Transverse colon (tissue), 4 donors: ENCODE measurements around the gene CCL23. TPM values are rescaled to one million over a fixed set of nuclear protein-coding genes. Genes with fewer than 3 reads are reported as not detected.

Source experiments
- DNase-seq: peaks from one replicate; pipeline ENCODE4 v3.0.0-alpha.2; 2019
- H3K27ac ChIP-seq, 4 donors: fragments of 200-600 bp; sonication (generic); 2 replicates each; pipeline ENCODE4 v1.5.1; 2016 to 2018; ENCODE audit warnings: inconsistent platforms in 4 of 4
- H3K27me3 ChIP-seq: fragments of 200-600 bp; sonication (generic); 2 replicates; pipeline ENCODE4 v1.5.1; 2017; ENCODE audit warnings: inconsistent platforms
- H3K36me3 ChIP-seq, 4 donors: fragments of 200-600 bp; sonication (generic); 2 replicates each; pipeline ENCODE4 v1.5.1; 2017 to 2019; ENCODE audit warnings: inconsistent platforms in 4 of 4
- H3K4me1 ChIP-seq, 4 donors: fragments of 200-600 bp; sonication (generic); 2 replicates each; pipeline ENCODE4 v1.5.1; 2017 to 2020; ENCODE audit warnings: inconsistent platforms in 4 of 4
- H3K4me3 ChIP-seq, 4 donors: fragments of 200-600 bp; sonication (generic); 1 replicate in 1 of 4; 2 replicates in 3 of 4; pipeline versions ENCODE4 v1.5.1 to v1.6.1; 2017 to 2019; ENCODE audit warnings: inconsistent platforms in 4 of 4
- H3K9me3 ChIP-seq, 2 donors: fragments of 200-600 bp; sonication (generic); 2 replicates each; pipeline ENCODE4 v1.5.1; 2017 to 2019; ENCODE audit warnings: inconsistent platforms in 2 of 2
- EP300 ChIP-seq: sonication (generic); formaldehyde crosslinking; IDR thresholded peaks from one replicate; pipeline ENCODE4 v1.6.1; 2017; ENCODE audit warnings: antibody characterized with exemption, low read depth
- POLR2A ChIP-seq: fragments of 450-650 bp; IDR thresholded peaks from one replicate; pipeline ENCODE4 v1.6.1; 2016; ENCODE audit warnings: antibody characterized with exemption, mild to moderate bottlenecking, moderate library complexity
- POLR2AphosphoS5 ChIP-seq, 3 donors: sonication (generic); formaldehyde crosslinking; IDR thresholded peaks; one replicate each; pipeline ENCODE4 v1.6.1; 2016; ENCODE audit warnings: antibody characterized with exemption in 3 of 3
- WGBS, 2 donors: methylation state at CpG; one replicate each; pipeline ENCODE4 v1.1.5; 2018; ENCODE audit warnings: low coverage in 1 of 2; 5-methylcytosine and 5-hydroxymethylcytosine counted together
- in situ Hi-C, 4 donors: fragments of 200-750 bp; cut with MboI; loops; one replicate each; pipeline versions ENCODE4 v1.15.0 to v1.15.1; 2017; ENCODE audit warnings: low sequenced_read_pairs in 3 of 4, low pct_ligation_motif_present in 1 of 4, low pct_unique_long_range_greater_than_20kb in 1 of 4
- intact Hi-C: fragments of 100-400 bp; cut with DNase I; formaldehyde crosslinking; loops from one replicate; pipeline ENCODE4 v1.15.1; 2023; ENCODE audit warnings: low total_unique reads
- total RNA-seq, 4 donors: library from RNA; depleted of rRNA; stranded (reverse); fragments of >200 nt; gene quantifications; one replicate each; pipeline ENCODE4 v1.1.0, GENCODE V29; 2016
- TF ChIP-seq, protein P1 (sequence below), 5 experiments: fragments of 200-600 bp in 3 of 5; fragments of 450-650 bp in 2 of 5; sonication (generic) in 3 of 5; IDR thresholded peaks; 1 replicate in 2 of 5; 2 replicates in 3 of 5; pipeline ENCODE4 v1.5.1; 2016 to 2017; ENCODE audit warnings: antibody characterized with exemption in 5 of 5, inconsistent platforms in 3 of 5, mild to moderate bottlenecking in 2 of 5, moderate library complexity in 1 of 5

The CCL23 gene
- total RNA-seq, 4 donors from 2014 or later = 9.1 TPM; not detected in 3

DNA sequence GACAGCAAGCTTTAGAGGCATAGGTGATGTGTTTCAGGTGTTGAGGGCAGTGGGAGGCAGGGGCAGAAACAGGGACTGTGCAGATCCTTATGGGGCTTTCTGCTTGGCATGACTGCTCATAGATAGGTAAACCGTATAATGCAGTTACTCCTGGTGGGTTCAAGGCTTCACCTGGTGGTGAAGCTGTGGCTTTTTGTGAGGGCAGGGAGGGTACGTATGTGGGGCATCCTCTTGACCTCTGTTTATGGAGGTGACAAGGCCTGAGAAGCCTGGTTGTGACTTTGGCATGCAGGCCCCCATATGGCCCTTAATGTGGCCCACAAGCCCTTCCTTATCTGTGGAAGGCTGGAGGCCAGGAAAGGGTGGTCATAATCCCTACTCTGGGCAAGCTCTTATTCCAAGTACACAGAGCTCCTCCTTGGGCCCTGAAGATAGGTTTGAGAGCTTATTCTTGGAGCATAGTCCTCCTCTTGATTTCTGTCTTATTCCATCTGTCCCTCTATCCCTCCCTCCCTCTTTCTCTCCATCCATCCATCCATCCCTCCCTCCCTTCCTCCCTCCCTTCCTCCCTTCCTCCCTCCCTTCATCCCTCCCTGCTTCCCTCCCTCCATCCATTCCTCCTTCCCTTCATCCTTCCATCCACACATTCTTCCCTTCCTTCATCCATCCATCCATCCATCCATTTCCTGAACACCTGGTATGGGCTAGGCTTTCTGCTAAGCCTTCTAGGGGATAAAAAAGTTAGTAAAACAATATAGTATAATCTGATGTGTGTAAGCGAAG, 35.2 kb downstream of the CCL23 start:
- no peak for TF ChIP-seq POLR2AphosphoS5 (IDR thresholded peaks at IDR 0.05)
- no peak for TF ChIP-seq EP300
- TF ChIP-seq, protein P1, sequence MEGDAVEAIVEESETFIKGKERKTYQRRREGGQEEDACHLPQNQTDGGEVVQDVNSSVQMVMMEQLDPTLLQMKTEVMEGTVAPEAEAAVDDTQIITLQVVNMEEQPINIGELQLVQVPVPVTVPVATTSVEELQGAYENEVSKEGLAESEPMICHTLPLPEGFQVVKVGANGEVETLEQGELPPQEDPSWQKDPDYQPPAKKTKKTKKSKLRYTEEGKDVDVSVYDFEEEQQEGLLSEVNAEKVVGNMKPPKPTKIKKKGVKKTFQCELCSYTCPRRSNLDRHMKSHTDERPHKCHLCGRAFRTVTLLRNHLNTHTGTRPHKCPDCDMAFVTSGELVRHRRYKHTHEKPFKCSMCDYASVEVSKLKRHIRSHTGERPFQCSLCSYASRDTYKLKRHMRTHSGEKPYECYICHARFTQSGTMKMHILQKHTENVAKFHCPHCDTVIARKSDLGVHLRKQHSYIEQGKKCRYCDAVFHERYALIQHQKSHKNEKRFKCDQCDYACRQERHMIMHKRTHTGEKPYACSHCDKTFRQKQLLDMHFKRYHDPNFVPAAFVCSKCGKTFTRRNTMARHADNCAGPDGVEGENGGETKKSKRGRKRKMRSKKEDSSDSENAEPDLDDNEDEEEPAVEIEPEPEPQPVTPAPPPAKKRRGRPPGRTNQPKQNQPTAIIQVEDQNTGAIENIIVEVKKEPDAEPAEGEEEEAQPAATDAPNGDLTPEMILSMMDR (IDR thresholded peaks at IDR 0.05) = no peak
- no peak for TF ChIP-seq POLR2A
- in situ Hi-C loops = no loop called here
- Histone ChIP-seq H3K9me3 (no peaks in the 10 kb centered on the region), H3K27ac (no peak overlapping the region), H3K27me3 (no peaks in the 10 kb centered on the region), H3K4me3 (no peak overlapping the region), H3K4me1 (peaks cover 0 to 4% (median 0%) of the 10 kb centered on the region in 4 donors), H3K36me3 (no peaks in the 10 kb centered on the region)
- DNase-seq = no peak
- intact Hi-C loops = loop anchor here (5.0 to 10.0 kb wide), 2 partner anchors 162 to 235 kb away; no protein-coding TSS in a partner anchor
- WGBS, 2 donors = 75 to 84% methylated on average over 1 to 3 of the region's 3 CpGs

DNA sequence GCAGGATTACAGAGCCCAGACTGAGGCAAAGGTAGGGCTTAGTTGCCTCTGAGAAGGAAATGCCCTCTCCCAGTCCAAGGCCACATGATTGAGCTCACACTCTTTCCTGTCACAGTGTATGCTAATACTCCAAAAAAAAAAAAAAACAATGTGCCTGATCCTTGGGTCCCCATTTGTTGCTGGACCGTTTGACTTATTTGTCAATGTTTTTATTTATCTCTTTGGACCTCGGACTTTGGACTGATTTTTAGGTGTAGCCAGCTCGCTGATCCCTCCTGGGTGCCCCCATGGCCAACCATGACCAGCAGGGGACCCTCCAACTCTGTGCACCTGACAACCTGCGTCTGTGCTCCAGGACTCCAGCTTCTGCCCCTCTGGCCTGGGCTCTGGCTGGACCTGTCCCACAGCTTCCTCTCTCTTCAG, 35.9 kb downstream of the CCL23 start:
- in situ Hi-C loops = no loop called here
- DNase-seq = peak; percentile 28
- WGBS, 2 donors = 41 to 55% methylated on average over 4 of the region's 4 CpGs
- H3K27me3 ChIP-seq = no peaks in the 10 kb centered on the region
- H3K4me1 ChIP-seq = peaks cover 0 to 4% (median 0%) of the 10 kb centered on the region in 4 donors
- H3K36me3 ChIP-seq = no peaks in the 10 kb centered on the region
- H3K9me3 ChIP-seq = no peaks in the 10 kb centered on the region
- H3K27ac ChIP-seq = no peak overlapping the region
- H3K4me3 ChIP-seq = no peak overlapping the region
- intact Hi-C loops = loop anchor here (5.0 to 10.0 kb wide), 2 partner anchors 163 to 235 kb away; no protein-coding TSS in a partner anchor
- no peak for TF ChIP-seq POLR2AphosphoS5 (IDR thresholded peaks at IDR 0.05)
- TF ChIP-seq, protein P1 (IDR thresholded peaks at IDR 0.05) = peak in 3 of 5 experiments; percentile 6 to 23 (median 16)

DNA sequence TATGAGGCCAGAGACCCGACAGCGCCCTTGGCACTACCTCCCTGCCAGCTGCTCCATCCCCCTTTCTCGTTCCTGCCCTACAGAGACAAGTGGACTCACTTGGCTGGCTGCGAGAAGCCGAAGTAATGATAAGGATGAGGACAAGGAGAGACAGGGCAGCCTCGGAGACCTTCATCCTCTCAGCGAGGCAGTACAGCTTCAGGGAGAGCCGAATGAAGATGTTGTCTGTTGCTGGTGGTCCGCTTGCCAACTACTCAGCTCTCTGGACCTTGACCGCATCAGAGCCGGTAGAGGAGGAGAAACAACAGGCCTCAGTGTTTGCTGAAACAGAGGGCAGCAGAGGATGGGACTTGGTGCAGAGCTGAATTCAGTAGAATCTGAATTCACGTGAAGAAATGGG, 36.5 kb downstream of the CCL23 start, which contains the start of gene CCL16:
Gene CCL16, minus strand, starts transcription at position 252 of the 400 bp plus-strand sequence. Its CDS starts 77 bp downstream, at position 175.
- 80 to 91% methylated on average over 1 to 12 of the region's 12 CpGs for WGBS, 2 donors
- TF ChIP-seq, protein P1 (IDR thresholded peaks at IDR 0.05) = no peak
- TF ChIP-seq EP300 = no peak
- TF ChIP-seq POLR2A = no peak
- TF ChIP-seq POLR2AphosphoS5 (IDR thresholded peaks at IDR 0.05) = no peak
- Histone ChIP-seq H3K27me3 (no peaks in the 10 kb centered on the region), H3K27ac (no peak within 1 kb of the TSS), H3K4me3 (no peak within 1 kb of the TSS), H3K4me1 (peaks cover 0 to 5% (median under 1%) of the 10 kb centered on the region in 4 donors), H3K36me3 (no peaks in the 10 kb centered on the region), H3K9me3 (no peaks in the 10 kb centered on the region)
- intact Hi-C loops = loop anchor here (5.0 to 10.0 kb wide), 2 partner anchors 164 to 236 kb away; no protein-coding TSS in a partner anchor
- no peak for DNase-seq
- in situ Hi-C loops = no loop called here

DNA sequence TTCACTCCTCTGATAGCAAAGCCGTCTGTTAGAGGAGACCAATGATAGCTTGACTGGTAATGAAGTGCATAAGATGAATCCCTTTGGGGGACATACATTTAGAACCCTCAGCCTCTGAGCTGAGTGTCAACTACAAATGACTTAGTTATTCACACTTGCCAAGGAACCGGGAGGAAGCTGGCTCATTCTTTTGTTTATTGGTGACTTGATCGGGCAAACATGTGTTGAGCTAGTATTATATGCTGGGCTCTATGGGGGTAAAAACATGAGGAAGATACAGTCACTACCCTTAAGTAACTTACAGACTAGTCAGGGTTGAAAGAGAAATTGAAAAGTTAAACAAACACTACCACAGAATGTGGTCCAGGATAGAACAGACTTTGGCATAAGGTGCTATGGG, 39.4 kb downstream of the CCL23 start:
- no peak overlapping the region for H3K4me3 ChIP-seq
- no peak overlapping the region for H3K27ac ChIP-seq
- intact Hi-C loops (no loop called here), in situ Hi-C loops (loop anchor here in 2 of 4 donors (10.0 kb wide), 1 partner anchor 166 kb away; no protein-coding TSS in a partner anchor)
- WGBS, 2 donors = 67 to 81% methylated on average over 2 to 3 of the region's 3 CpGs
- H3K9me3 ChIP-seq = no peaks in the 10 kb centered on the region
- TF ChIP-seq POLR2AphosphoS5 (IDR thresholded peaks at IDR 0.05) (no peak), EP300 (no peak), POLR2A (no peak)
- TF ChIP-seq, protein P1 (IDR thresholded peaks at IDR 0.05) = no peak
- H3K4me1 ChIP-seq = peaks cover 2 to 15% (median 9%) of the 10 kb centered on the region in 4 donors
- no peaks in the 10 kb centered on the region for H3K36me3 ChIP-seq
- H3K27me3 ChIP-seq = no peaks in the 10 kb centered on the region
- no peak for DNase-seq
